Colonic mucosa (tissue), 4 donors: ENCODE measurements around the gene ENOX2. TPM values are rescaled to one million over a fixed set of nuclear protein-coding genes. Genes with fewer than 3 reads are reported as not detected.

Source experiments
- DNase-seq: peaks from one replicate; pipeline ENCODE4 v3.0.0-alpha.2; 2020
- H3K27ac ChIP-seq: fragments of 200-600 bp; one replicate; pipeline ENCODE4 v1.8.0; 2021
- H3K27me3 ChIP-seq: fragments of 200-600 bp; one replicate; pipeline ENCODE4 v1.8.0; 2021
- H3K36me3 ChIP-seq: fragments of 200-600 bp; one replicate; pipeline ENCODE4 v1.8.0; 2021
- H3K4me1 ChIP-seq: fragments of 200-600 bp; one replicate; pipeline ENCODE4 v1.8.0; 2021; ENCODE audit warnings: mild to moderate bottlenecking
- H3K4me3 ChIP-seq: fragments of 200-600 bp; one replicate; pipeline ENCODE4 v1.8.0; 2021
- H3K9ac ChIP-seq, 2 donors: one replicate each; pipeline ENCODE4 v1.7.0; 2013; ENCODE audit warnings: control low read depth in 2 of 2, low read depth in 2 of 2, low read length in 2 of 2
- H3K9me3 ChIP-seq: fragments of 200-600 bp; one replicate; pipeline ENCODE4 v1.8.0; 2021
- intact Hi-C: fragments of 100-400 bp; cut with DNase I; formaldehyde crosslinking; loops from one replicate; pipeline ENCODE4 v1.14.1; 2022
- total RNA-seq, 2 donors: library from RNA; stranded (reverse); fragmentation: NEBNext Ultra II Directional in 1 of 2; extraction: Animal tissue kit (Norgen Biotek cat#: 25700) in 1 of 2; gene quantifications; one replicate each; pipeline ENCODE4 v1.2.1, GENCODE V29; 2021
- TF ChIP-seq, protein P1 (sequence below): fragments of 200-600 bp; IDR thresholded peaks from one replicate; pipeline ENCODE4 v1.8.0; 2022; ENCODE audit warnings: antibody characterized with exemption, mild to moderate bottlenecking
- donor health status: healthy.
- donor health status: DM: no; HTN: no; CAD: no.
- donor health status: DM: no; HTN: no; CAD: no.

The ENOX2 gene
- total RNA-seq, 2 donors from 2014 or later = 8.0 to 13.7 TPM

DNA sequence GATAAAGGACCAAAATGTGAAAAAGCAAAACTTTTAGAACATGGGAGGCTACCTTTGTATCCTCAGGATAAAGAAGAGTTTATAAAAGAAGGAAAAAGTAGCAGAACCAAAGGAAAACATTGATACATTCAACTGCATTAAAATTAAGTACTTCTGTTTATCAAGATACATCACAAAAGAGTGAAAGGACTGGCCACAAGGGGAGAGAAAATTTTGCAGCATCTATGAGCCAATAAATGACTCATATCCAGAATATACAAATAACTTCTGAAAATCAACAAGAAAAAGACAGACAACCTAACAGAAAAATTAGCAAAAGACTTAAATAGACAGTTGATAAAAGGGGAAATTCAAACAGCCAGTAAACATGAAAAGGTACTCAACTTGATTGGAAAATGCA, 324.1 kb downstream of the ENOX2 start:
- no peaks in the 10 kb centered on the region for H3K9me3 ChIP-seq
- no peak overlapping the region for H3K27ac ChIP-seq
- H3K4me3 ChIP-seq = no peak overlapping the region
- intact Hi-C loops = loop anchor here (5.0 kb wide), 1 partner anchor 338 kb away; no protein-coding TSS in a partner anchor
- TF ChIP-seq, protein P1, sequence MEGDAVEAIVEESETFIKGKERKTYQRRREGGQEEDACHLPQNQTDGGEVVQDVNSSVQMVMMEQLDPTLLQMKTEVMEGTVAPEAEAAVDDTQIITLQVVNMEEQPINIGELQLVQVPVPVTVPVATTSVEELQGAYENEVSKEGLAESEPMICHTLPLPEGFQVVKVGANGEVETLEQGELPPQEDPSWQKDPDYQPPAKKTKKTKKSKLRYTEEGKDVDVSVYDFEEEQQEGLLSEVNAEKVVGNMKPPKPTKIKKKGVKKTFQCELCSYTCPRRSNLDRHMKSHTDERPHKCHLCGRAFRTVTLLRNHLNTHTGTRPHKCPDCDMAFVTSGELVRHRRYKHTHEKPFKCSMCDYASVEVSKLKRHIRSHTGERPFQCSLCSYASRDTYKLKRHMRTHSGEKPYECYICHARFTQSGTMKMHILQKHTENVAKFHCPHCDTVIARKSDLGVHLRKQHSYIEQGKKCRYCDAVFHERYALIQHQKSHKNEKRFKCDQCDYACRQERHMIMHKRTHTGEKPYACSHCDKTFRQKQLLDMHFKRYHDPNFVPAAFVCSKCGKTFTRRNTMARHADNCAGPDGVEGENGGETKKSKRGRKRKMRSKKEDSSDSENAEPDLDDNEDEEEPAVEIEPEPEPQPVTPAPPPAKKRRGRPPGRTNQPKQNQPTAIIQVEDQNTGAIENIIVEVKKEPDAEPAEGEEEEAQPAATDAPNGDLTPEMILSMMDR = no peak
- no peak overlapping the region for H3K9ac ChIP-seq
- no peaks in the 10 kb centered on the region for H3K4me1 ChIP-seq
- no peaks in the 10 kb centered on the region for H3K36me3 ChIP-seq
- no peaks in the 10 kb centered on the region for H3K27me3 ChIP-seq
- no peak for DNase-seq

DNA sequence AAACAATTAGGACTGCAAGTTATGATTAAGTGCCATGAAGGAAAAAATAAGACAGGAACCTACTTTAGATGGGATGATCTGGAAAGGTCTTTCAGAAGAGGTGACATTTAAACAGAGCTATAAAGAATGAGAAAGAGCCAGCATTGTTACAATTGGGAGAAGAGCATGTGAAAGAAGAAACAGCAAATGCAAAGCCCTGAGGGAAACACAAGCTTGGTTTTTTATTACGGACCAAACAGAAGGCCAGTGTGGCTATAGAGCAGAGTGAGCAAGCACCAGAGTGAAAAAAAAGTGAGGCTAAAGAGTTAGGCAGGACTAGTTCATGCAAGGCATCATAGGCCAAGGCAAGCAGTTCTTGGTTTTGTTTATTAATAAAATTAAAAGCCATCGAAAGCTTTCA, 325.6 kb downstream of the ENOX2 start:
- no peaks in the 10 kb centered on the region for H3K4me1 ChIP-seq
- H3K9me3 ChIP-seq = no peaks in the 10 kb centered on the region
- no peaks in the 10 kb centered on the region for H3K36me3 ChIP-seq
- no peak for DNase-seq
- no peaks in the 10 kb centered on the region for H3K27me3 ChIP-seq
- no peak overlapping the region for H3K9ac ChIP-seq
- TF ChIP-seq, protein P1 = no peak
- no peak overlapping the region for H3K4me3 ChIP-seq
- no peak overlapping the region for H3K27ac ChIP-seq
- intact Hi-C loops = loop anchor here (5.0 kb wide), 1 partner anchor 340 kb away; no protein-coding TSS in a partner anchor

DNA sequence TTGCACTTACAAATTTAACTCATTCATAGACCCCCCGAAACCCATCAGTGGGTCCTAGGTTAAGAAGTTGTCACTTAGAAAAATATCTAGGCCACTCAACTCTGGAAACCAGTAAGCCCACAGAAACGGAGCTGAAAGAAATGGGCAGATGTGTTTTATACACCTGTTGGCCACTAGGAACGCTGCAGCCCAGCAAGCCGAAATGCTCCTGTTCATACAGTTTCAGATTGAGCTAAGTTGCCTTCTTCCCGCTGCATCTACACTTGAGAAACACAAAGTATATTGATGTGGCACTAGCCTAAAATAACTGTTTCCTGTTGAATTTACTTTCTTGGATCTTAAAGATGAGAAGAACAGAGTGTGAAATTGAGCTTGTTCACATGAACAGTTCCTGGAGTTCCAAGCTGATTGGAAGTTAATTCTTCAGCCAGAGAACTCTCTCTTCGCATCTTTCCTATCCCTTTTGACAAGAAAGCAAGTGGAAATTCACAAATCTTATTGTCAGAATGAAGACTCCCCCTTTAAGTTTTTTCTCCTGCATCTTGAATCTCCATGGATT, 327.1 kb downstream of the ENOX2 start:
- no peaks in the 10 kb centered on the region for H3K36me3 ChIP-seq
- intact Hi-C loops = loop anchor here (5.0 kb wide), 1 partner anchor 341 kb away; no protein-coding TSS in a partner anchor
- TF ChIP-seq, protein P1 = peak; percentile 67

More for the DNA sequence above, 327.1 kb downstream of the ENOX2 start:
- Histone ChIP-seq H3K27ac (no peak overlapping the region), H3K27me3 (no peaks in the 10 kb centered on the region), H3K9ac (no peak overlapping the region), H3K9me3 (no peaks in the 10 kb centered on the region), H3K4me3 (no peak overlapping the region), H3K4me1 (no peaks in the 10 kb centered on the region)
- peak; percentile 25 for DNase-seq

Other genes starting within 250 kb of the ENOX2 start
- under 1 TPM in 1 of 2 donors, not detected in 1; 0.66 TPM for gene ARHGAP36, start 155.1 kb upstream of the ENOX2 start, total RNA-seq